Right ventricle myocardium inferior (tissue), 1 donor: Measurements from ENCODE around the gene CEP43. TPM values are rescaled to one million over a fixed set of nuclear protein-coding genes. Genes with fewer than 3 reads are reported as not detected.

ENCODE experiments used
- ATAC-seq: fragments of 200-7000 bp; cut with Tn5 transposase; one replicate; pipeline ENCODE4 v1.9.1; 2020; ENCODE audit warnings: mild to moderate bottlenecking, moderate library complexity
- DNase-seq: peaks from one replicate; pipeline ENCODE4 v3.0.0; 2021; ENCODE audit errors: missing footprints
- intact Hi-C: fragments of 100-400 bp; cut with DNase I; formaldehyde crosslinking; loops from one replicate; pipeline ENCODE4 v1.11.0; 2022
- long read RNA-seq: library from polyadenylated mRNA; unstranded; transcript quantifications from one replicate; pipeline ENCODE4 v2.0.0, GENCODE V29; 2021
- total RNA-seq: library from RNA; stranded (reverse); fragmentation: NEBNext Ultra II Directional; extraction: Animal tissue kit (Norgen Biotek cat#: 25700); gene quantifications from one replicate; pipeline ENCODE4 v1.2.1, GENCODE V29; 2021
- donor health status: DM: no; HTN: yes; CAD: no; lungs with severe emphysema.

The CEP43 gene
- total RNA-seq = 10.8 TPM
- long read RNA-seq, full-length matches to known transcripts = 8 of 9 reads
- long read RNA-seq, partial matches to known transcripts = 1 of 9 reads
- long read RNA-seq, other reads (novel, unspliced or antisense) = 0 of 9 reads

GRCh38 chr6:166999145-166999883, at the start of gene CEP43:
TSS of gene CEP43 (plus strand) at chr6:166999397. CDS start at chr6:166999413, 16 bp downstream.
- DNase-seq (peak; percentile 98), ATAC-seq (peak; percentile 99)
- intact Hi-C loops = loop anchor here (2.0 to 5.0 kb wide), 2 partner anchors 43 to 222 kb away; partner anchors contain the start of gene RNASET2

- ATAC-seq = no peak
- intact Hi-C loops = loop anchor here (10.0 kb wide), 1 partner anchor 325 kb away; the partner anchor contains the start of gene RPS6KA2
- peak; percentile 64 for DNase-seq
Observed at GRCh38 chr6:166949528-166950442, 49.4 kb upstream of the CEP43 start.

- DNase-seq (no peak), ATAC-seq (peak; percentile 52)
- intact Hi-C loops = loop anchor here (10.0 kb wide), 1 partner anchor 326 kb away; the partner anchor contains the start of gene RPS6KA2
Observed at GRCh38 chr6:166950443-166950821, 48.8 kb upstream of the CEP43 start.

- intact Hi-C loops = loop anchor here (10.0 kb wide), 1 partner anchor 326 kb away; the partner anchor contains the start of gene RPS6KA2
- ATAC-seq (peak; percentile 26), DNase-seq (peak; percentile 82)
Observed at GRCh38 chr6:166950892-166951669, 48.1 kb upstream of the CEP43 start.

- ATAC-seq (no peak), DNase-seq (no peak)
- intact Hi-C loops = loop anchor here (10.0 kb wide), 1 partner anchor 327 kb away; the partner anchor contains the start of gene RPS6KA2
Observed at GRCh38 chr6:166951670-166952060, 47.5 kb upstream of the CEP43 start.

GRCh38 chr6:166952121-166952520, 47.1 kb upstream of the CEP43 start:
- no peak for ATAC-seq
- no peak for DNase-seq
- intact Hi-C loops = loop anchor here (10.0 kb wide), 1 partner anchor 327 kb away; the partner anchor contains the start of gene RPS6KA2

- ATAC-seq (no peak), DNase-seq (no peak)
- intact Hi-C loops = loop anchor here (10.0 kb wide), 1 partner anchor 328 kb away; the partner anchor contains the start of gene RPS6KA2
Observed at GRCh38 chr6:166952567-166953486, 46.4 kb upstream of the CEP43 start.

- ATAC-seq (no peak), DNase-seq (no peak)
- intact Hi-C loops = loop anchor here (10.0 kb wide), 1 partner anchor 329 kb away; the partner anchor contains the start of gene RPS6KA2
Observed at GRCh38 chr6:166954118-166954713, 45.0 kb upstream of the CEP43 start.

GRCh38 chr6:166955121-166955864, 43.9 kb upstream of the CEP43 start:
- intact Hi-C loops = loop anchor here (10.0 kb wide), 1 partner anchor 330 kb away; the partner anchor contains the start of gene RPS6KA2
- ATAC-seq (no peak), DNase-seq (peak; percentile 87)

- no peak for DNase-seq
- intact Hi-C loops = loop anchor here (2.0 to 10.0 kb wide), 3 partner anchors 43 to 331 kb away; partner anchors contain the start of genes CEP43 and RPS6KA2
- peak; percentile 32 for ATAC-seq
Observed at GRCh38 chr6:166955865-166956443, 43.2 kb upstream of the CEP43 start.

- intact Hi-C loops = loop anchor here (2.0 to 10.0 kb wide), 3 partner anchors 42 to 332 kb away; partner anchors contain the start of genes CEP43 and RPS6KA2
- DNase-seq (peak; percentile 99), ATAC-seq (peak; percentile 99)
Observed at GRCh38 chr6:166956444-166957086, 42.6 kb upstream of the CEP43 start, which contains the start of gene RNASET2. TSS of gene RNASET2 (minus strand) at chr6:166956550. CDS start at chr6:166956182, 368 bp downstream.

- intact Hi-C loops = loop anchor here (2.0 to 10.0 kb wide), 3 partner anchors 42 to 332 kb away; partner anchors contain the start of genes CEP43 and RPS6KA2
- ATAC-seq = peak; percentile 53
Observed at GRCh38 chr6:166957087-166957804, 42.0 kb upstream of the CEP43 start.

GRCh38 chr6:166957805-166958076, 41.5 kb upstream of the CEP43 start:
- ATAC-seq (no peak), DNase-seq (no peak)
- intact Hi-C loops = loop anchor here (2.0 to 10.0 kb wide), 3 partner anchors 41 to 333 kb away; partner anchors contain the start of genes CEP43 and RPS6KA2

More at GRCh38 chr6:166957087-166957804, 42.0 kb upstream of the CEP43 start:
- DNase-seq = peak; percentile 91
